Liver (tissue), 3 donors: Measurements from ENCODE around the gene HS3ST1.

Experiments used
- EGR1 ChIP-seq, 2 donors: IDR thresholded peaks; 2 replicates each; pipeline ENCODE4 v1.6.1; 2016 to 2018; ENCODE audit warnings: antibody characterized with exemption in 2 of 2, low read depth in 2 of 2
- GABPA ChIP-seq, 2 donors: IDR thresholded peaks in 1 of 2; conservative IDR thresholded peaks in 1 of 2; 2 replicates each; pipeline ENCODE4 v1.6.1; 2016; ENCODE audit warnings: antibody characterized with exemption in 2 of 2, mild to moderate bottlenecking in 1 of 2, moderate library complexity in 1 of 2
- HNF4G ChIP-seq: IDR thresholded peaks from 2 replicates; pipeline ENCODE4 v1.6.1; 2016; ENCODE audit warnings: antibody characterized with exemption
- JUND ChIP-seq, 2 donors: IDR thresholded peaks; 2 replicates each; pipeline ENCODE4 v1.6.1; 2016; ENCODE audit warnings: antibody characterized with exemption in 2 of 2
- RAD21 ChIP-seq, 2 donors: IDR thresholded peaks; 2 replicates each; pipeline ENCODE4 v1.6.1; 2016; ENCODE audit warnings: antibody characterized with exemption in 2 of 2, mild to moderate bottlenecking in 2 of 2
- SP1 ChIP-seq: IDR thresholded peaks from 2 replicates; pipeline ENCODE4 v1.6.1; 2018; ENCODE audit warnings: antibody characterized with exemption, mild to moderate bottlenecking
- YY1 ChIP-seq: IDR thresholded peaks from 2 replicates; pipeline ENCODE4 v1.6.1; 2016; ENCODE audit warnings: antibody characterized with exemption, mild to moderate bottlenecking
- TF ChIP-seq, protein P1 (sequence below): fragments of 150-350 bp; IDR thresholded peaks from 2 replicates; pipeline ENCODE4 v1.5.1; 2017; ENCODE audit warnings: improper control_type of control experiment, low read depth, low read length; ENCODE audit not compliant: missing input control
- TF ChIP-seq, protein P2 (sequence below): IDR thresholded peaks from 2 replicates; pipeline ENCODE4 v1.6.1; 2016; ENCODE audit warnings: antibody characterized with exemption
- TF ChIP-seq, protein P3 (sequence below): IDR thresholded peaks from 2 replicates; pipeline ENCODE4 v1.6.1; 2016; ENCODE audit warnings: antibody characterized with exemption
- TF ChIP-seq, protein P4 (sequence below): IDR thresholded peaks from 2 replicates; pipeline ENCODE4 v1.6.1; 2016; ENCODE audit warnings: antibody characterized with exemption
- donor health status: healthy.
- donor health status: healthy.

- TF ChIP-seq, protein P1, sequence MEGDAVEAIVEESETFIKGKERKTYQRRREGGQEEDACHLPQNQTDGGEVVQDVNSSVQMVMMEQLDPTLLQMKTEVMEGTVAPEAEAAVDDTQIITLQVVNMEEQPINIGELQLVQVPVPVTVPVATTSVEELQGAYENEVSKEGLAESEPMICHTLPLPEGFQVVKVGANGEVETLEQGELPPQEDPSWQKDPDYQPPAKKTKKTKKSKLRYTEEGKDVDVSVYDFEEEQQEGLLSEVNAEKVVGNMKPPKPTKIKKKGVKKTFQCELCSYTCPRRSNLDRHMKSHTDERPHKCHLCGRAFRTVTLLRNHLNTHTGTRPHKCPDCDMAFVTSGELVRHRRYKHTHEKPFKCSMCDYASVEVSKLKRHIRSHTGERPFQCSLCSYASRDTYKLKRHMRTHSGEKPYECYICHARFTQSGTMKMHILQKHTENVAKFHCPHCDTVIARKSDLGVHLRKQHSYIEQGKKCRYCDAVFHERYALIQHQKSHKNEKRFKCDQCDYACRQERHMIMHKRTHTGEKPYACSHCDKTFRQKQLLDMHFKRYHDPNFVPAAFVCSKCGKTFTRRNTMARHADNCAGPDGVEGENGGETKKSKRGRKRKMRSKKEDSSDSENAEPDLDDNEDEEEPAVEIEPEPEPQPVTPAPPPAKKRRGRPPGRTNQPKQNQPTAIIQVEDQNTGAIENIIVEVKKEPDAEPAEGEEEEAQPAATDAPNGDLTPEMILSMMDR = no peak
- TF ChIP-seq, protein P2, sequence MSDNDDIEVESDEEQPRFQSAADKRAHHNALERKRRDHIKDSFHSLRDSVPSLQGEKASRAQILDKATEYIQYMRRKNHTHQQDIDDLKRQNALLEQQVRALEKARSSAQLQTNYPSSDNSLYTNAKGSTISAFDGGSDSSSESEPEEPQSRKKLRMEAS = no peak
- TF ChIP-seq, protein P3, sequence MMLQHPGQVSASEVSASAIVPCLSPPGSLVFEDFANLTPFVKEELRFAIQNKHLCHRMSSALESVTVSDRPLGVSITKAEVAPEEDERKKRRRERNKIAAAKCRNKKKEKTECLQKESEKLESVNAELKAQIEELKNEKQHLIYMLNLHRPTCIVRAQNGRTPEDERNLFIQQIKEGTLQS = no peak
- TF ChIP-seq RAD21 (IDR thresholded peaks at IDR 0.05) = no peak
- TF ChIP-seq, protein P4, sequence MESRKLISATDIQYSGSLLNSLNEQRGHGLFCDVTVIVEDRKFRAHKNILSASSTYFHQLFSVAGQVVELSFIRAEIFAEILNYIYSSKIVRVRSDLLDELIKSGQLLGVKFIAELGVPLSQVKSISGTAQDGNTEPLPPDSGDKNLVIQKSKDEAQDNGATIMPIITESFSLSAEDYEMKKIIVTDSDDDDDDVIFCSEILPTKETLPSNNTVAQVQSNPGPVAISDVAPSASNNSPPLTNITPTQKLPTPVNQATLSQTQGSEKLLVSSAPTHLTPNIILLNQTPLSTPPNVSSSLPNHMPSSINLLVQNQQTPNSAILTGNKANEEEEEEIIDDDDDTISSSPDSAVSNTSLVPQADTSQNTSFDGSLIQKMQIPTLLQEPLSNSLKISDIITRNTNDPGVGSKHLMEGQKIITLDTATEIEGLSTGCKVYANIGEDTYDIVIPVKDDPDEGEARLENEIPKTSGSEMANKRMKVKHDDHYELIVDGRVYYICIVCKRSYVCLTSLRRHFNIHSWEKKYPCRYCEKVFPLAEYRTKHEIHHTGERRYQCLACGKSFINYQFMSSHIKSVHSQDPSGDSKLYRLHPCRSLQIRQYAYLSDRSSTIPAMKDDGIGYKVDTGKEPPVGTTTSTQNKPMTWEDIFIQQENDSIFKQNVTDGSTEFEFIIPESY = no peak
- TF ChIP-seq EGR1 (IDR thresholded peaks at IDR 0.05; ENCODE audit: low read depth in 2 of 2) = no peak
- no peak for TF ChIP-seq SP1
- no peak for TF ChIP-seq GABPA (IDR thresholded peaks at IDR 0.05 in 1 of 2, conservative IDR thresholded peaks at IDR 0.05 in 1 of 2)
- no peak for TF ChIP-seq JUND (IDR thresholded peaks at IDR 0.05)
- TF ChIP-seq HNF4G = no peak
- TF ChIP-seq YY1 = no peak
Observed at GRCh38 chr4:11428231-11428898, at the start of gene HS3ST1.
